Mesenteric fat pad (tissue), 1 donor: ENCODE measurements around the gene DTX2. TPM values are rescaled to one million over a fixed set of nuclear protein-coding genes. Genes with fewer than 3 reads are reported as not detected.

Experiments used
- total RNA-seq: library from RNA; stranded (reverse); fragmentation: NEBNext Ultra II Directional; extraction: Animal tissue kit (Norgen Biotek cat#: 25700); gene quantifications from one replicate; pipeline ENCODE4 v1.2.1, GENCODE V29; 2021
- donor health status: DM: yes; HTN: yes; CAD: no.

The DTX2 gene
- total RNA-seq, 1 donor from 2014 or later: 35.0 TPM

Other genes starting within 250 kb of the DTX2 start
- 813 TPM for gene HSPB1, start 159.0 kb upstream of the DTX2 start, total RNA-seq
- gene YWHAG, start 102.7 kb upstream of the DTX2 start, total RNA-seq: 297 TPM
- gene SSC4D, start 52.0 kb upstream of the DTX2 start, total RNA-seq: 3.7 TPM
- 0.87 TPM for gene ZP3, start 36.8 kb upstream of the DTX2 start, total RNA-seq
- gene UPK3B, start 48.8 kb downstream of the DTX2 start, total RNA-seq: 1.9 TPM
- gene SPDYE16, start 81.6 kb downstream of the DTX2 start, total RNA-seq: not detected
- 9.8 TPM for gene POMZP3, start 165.6 kb downstream of the DTX2 start, total RNA-seq